Raji (cell line): ENCODE measurements around the gene INCA1.

Experiments used
- POLR2A ChIP-seq: IDR thresholded peaks from 2 replicates; pipeline ENCODE4 v1.6.1; 2011; ENCODE audit warnings: low read depth, low read length, control low read depth; ENCODE audit not compliant: insufficient read depth

INCA1 gene

GRCh38 chr17:4987767-4988567 lies 9.4 kb downstream of the INCA1 start:
- TF ChIP-seq POLR2A, result no peak

DNA sequence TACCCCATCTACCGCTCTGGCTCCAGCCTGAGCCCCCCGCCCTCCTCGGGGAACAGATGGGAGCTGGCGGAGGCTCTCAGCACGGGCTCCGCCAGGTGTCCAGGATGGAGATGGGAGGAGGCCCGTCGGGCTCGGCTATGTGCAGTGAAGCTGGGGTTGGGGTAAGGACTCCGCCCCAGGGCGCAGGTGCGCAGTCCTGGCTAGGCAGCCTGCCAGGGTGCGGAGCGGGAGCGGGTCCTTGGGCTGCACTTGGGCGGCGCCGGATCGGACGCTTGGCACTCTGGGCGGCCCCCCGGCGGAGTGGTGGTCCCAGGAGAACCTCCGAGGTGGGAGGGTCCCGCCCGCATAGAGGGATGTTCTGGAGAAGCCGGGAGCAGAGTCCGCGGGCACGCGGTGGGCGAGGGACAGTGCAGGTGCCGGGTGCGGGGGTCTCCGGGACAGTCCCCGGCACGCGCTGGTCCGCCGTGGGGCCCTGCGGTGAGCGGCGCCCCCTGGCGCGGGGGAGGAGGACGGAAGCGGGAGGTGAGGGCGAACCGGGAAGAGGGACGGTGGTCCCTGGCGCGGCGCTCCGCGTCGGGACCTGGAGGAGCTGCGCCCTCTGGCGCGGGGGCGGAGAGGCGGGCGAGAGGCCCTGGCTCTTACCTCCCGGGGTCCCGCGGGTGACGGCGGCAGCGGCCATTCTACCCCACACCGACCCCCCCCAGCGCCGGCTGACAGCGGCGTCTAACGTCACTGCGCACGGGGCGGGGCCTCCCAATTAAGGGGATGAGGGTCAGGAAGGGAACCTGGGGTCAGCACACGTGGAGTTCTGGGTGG lies 10.2 kb downstream of the INCA1 start, which contains the start of gene CAMTA2:
Gene CAMTA2, minus strand, starts transcription at position 725 of the 816 bp plus-strand sequence. CDS start 1,453 bp downstream, outside the sequence.
- TF ChIP-seq POLR2A, result peak; percentile 84

GRCh38 chr17:4986403-4986802 lies 10.9 kb downstream of the INCA1 start:
- no peak for TF ChIP-seq POLR2A

DNA sequence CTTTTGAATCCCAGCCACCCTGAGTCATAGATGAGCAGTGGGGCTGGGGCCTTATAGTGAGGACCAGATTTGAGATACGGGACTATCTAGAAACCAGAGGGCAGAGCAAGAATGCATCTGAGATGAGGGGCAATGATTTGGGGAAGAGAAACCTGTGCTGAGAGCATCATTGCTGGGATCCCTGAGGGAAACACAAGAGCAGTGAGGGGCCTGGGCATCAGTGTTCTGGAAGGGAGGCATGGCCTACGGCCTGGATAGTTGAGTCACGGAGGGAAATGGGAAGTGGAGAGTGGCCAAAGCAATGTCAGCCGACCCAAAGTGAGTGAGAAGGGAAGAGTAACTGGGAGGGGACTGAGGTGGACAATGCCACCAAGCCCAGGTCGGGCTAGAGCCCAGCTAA lies 15.0 kb downstream of the INCA1 start:
- no peak for TF ChIP-seq POLR2A

- no peak for TF ChIP-seq POLR2A
Measured at GRCh38 chr17:4980644-4981216, 16.6 kb downstream of the INCA1 start.

- TF ChIP-seq POLR2A, result no peak
Measured at GRCh38 chr17:4978726-4979125, 18.6 kb downstream of the INCA1 start.

DNA sequence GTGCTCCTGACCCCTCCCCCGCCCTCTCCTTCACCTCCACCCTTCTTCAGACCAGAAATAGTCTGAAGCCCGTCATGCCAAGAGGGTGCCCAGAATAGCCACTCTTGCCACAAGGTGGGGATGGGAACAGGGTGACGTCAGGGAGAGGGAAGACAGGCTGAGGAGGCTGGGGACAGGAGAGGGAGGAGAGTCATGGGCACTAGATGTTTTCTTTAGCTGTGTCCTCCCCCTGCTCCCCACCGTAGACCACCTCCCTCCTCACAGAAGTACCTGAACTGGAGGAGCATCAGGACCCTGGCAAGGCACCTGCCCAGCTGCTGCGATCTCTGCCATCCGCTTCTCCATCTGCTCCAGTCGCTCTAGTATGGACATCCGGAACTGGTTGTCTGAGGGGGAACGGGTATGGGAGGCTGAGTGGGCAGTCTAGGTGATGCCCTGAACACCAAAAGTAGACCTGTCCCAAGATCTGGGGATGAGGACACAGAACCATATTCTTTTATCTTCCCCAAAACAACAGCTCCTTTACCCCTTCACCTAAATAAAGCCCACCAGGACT lies 23.1 kb downstream of the INCA1 start:
- TF ChIP-seq POLR2A, result no peak

- 0 out of 2 replicates have a peak, but pooled peaks have one; percentile 10 for TF ChIP-seq POLR2A
Measured at GRCh38 chr17:4973256-4974114, 23.8 kb downstream of the INCA1 start.

GRCh38 chr17:4972752-4973151 lies 24.6 kb downstream of the INCA1 start:
- TF ChIP-seq POLR2A, result no peak

GRCh38 chr17:4972322-4972721 lies 25.0 kb downstream of the INCA1 start:
- TF ChIP-seq POLR2A, result no peak

- no peak for TF ChIP-seq POLR2A
Measured at GRCh38 chr17:4971826-4972225, 25.5 kb downstream of the INCA1 start.

- no peak for TF ChIP-seq POLR2A
Measured at GRCh38 chr17:4970273-4970672, 27.0 kb downstream of the INCA1 start.

GRCh38 chr17:4969551-4970173 lies 27.7 kb downstream of the INCA1 start:
- TF ChIP-seq POLR2A, result no peak

DNA sequence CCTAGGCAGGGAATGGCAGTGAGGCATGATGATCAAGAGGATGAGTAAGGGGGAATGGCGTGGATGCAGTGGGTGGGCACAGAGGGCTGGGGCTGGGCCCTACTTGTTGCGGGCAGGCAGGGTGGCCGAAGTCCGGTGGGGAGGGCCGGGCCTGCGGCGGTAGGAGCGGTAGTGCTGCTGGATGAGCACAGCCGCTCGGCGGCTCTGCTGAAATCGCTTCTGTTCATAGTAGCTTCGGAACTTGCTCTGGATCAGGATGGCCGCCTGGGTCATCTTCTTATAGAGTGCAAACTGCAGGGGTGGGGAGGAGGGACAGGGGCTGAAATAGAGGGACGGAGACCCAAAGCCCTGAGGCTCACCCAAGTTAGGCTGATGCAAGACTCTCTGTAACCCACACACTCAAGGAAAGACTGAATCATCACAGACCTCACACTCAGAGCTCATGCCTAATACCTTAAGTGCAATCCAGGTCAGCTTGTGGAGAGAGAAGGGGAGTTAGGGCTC lies 28.2 kb downstream of the INCA1 start:
- TF ChIP-seq POLR2A, result no peak

DNA sequence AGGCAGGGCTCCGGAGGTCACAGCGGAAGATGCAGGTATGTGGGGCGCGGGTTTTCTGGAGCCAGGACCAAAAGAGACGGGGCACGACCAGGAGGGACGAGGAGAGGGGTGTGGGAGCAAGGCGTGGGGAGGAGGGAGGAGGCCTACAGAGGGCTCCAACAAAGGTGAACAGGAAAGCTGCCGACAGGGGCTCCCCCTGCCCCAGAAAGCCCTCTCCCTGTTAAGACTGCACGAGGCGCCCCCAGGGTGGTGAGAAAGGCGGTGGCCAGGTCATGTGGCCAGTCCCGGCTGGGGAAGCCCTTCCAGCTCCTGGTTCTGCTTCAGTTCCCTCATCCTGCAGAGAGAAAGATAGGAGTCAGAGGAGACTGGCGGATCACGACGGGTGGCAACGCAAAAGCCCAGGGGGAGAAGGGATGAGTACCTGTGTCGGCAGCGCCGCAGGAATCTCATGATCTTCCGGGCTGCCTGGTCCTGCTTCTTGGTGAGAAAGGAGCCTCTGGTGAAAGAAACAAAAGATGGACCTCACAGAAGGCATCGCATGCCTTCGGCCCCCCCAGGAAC lies 28.8 kb downstream of the INCA1 start:
- no peak for TF ChIP-seq POLR2A
